CD4-positive, alpha-beta T cell (primary cell): ENCODE results near the gene DDX4. TPM values are rescaled to one million over a fixed set of nuclear protein-coding genes. Genes with fewer than 3 reads are reported as not detected.

Source experiments
- ATAC-seq: fragments of 200-7000 bp; cut with Tn5 transposase; one replicate; pipeline ENCODE4 v1.10.0; 2022; ENCODE audit warnings: mild to moderate bottlenecking; ENCODE audit not compliant: poor library complexity
- CTCF ChIA-PET: fragments of 350-600 bp; sonication (Branson Sonifier 250); formaldehyde crosslinking; loops from one replicate; lab custom pipeline; 2021; ENCODE audit warnings: antibody characterized with exemption, inconsistent platforms; lab: Charles Lee
- POLR2A ChIA-PET: fragments of 350-600 bp; sonication (Branson Sonifier 250); formaldehyde crosslinking; loops from one replicate; lab custom pipeline; 2021; ENCODE audit warnings: antibody characterized with exemption, inconsistent platforms; lab: Charles Lee
- DNase-seq, 14 experiments: peaks; one replicate each; pipeline ENCODE4 v3.0.0-alpha.2; 2013 to 2020; ENCODE audit warnings: mixed read lengths in 2 of 14
- H3K27ac ChIP-seq, 2 donors: one replicate each; pipeline versions ENCODE4 v1.5.1 to v1.7.0; 2013; ENCODE audit warnings: low read length in 2 of 2, low read depth in 1 of 2, mild to moderate bottlenecking in 1 of 2
- H3K27me3 ChIP-seq, 2 experiments: 1 replicate in 1 of 2; 2 replicates in 1 of 2; pipeline versions ENCODE4 v1.6.1 to v1.7.0; 2013; ENCODE audit warnings: low read length in 2 of 2, control low read depth in 1 of 2, mild to moderate bottlenecking in 1 of 2, moderate library complexity in 1 of 2; ENCODE audit not compliant: insufficient read depth in 2 of 2, control insufficient read depth in 1 of 2
- H3K36me3 ChIP-seq: one replicate; pipeline ENCODE4 v1.6.1; 2013; ENCODE audit warnings: low read length, control low read depth; ENCODE audit not compliant: insufficient read depth
- H3K4me1 ChIP-seq: one replicate; pipeline ENCODE4 v1.6.1; 2013; ENCODE audit warnings: low read length, control low read depth; ENCODE audit not compliant: insufficient read depth
- H3K4me3 ChIP-seq: one replicate; pipeline ENCODE4 v1.5.1; 2013; ENCODE audit warnings: mild to moderate bottlenecking, low read length, moderate library complexity
- H3K9me3 ChIP-seq, 2 experiments: 1 replicate in 1 of 2; 2 replicates in 1 of 2; pipeline versions ENCODE4 v1.6.1 to v1.7.0; 2013; ENCODE audit warnings: low read length in 2 of 2, mild to moderate bottlenecking in 2 of 2, control low read depth in 1 of 2, moderate library complexity in 1 of 2; ENCODE audit not compliant: control insufficient read depth in 1 of 2, insufficient read depth in 1 of 2
- H3K27ac Mint-ChIP-seq: one replicate; pipeline ENCODE4 v1.8.0; 2020; ENCODE audit warnings: mixed read lengths
- H3K27me3 Mint-ChIP-seq: one replicate; pipeline ENCODE4 v1.8.0; 2021; ENCODE audit warnings: mixed read lengths
- H3K36me3 Mint-ChIP-seq: one replicate; pipeline ENCODE4 v1.8.0; 2021; ENCODE audit warnings: low read depth, mixed read lengths
- H3K4me1 Mint-ChIP-seq: one replicate; pipeline ENCODE4 v1.8.0; 2021; ENCODE audit warnings: low read depth, mixed read lengths
- H3K4me3 Mint-ChIP-seq: one replicate; pipeline ENCODE4 v1.8.0; 2020; ENCODE audit warnings: mild to moderate bottlenecking, mixed read lengths
- H3K9me3 Mint-ChIP-seq: one replicate; pipeline ENCODE4 v1.8.0; 2020; ENCODE audit warnings: mixed read lengths
- intact Hi-C, 2 experiments: fragments of 100-400 bp; cut with DNase I in 1 of 2; cut with micrococcal nuclease in 1 of 2; formaldehyde crosslinking; loops; one replicate each; pipeline versions ENCODE4 v1.15.1 to v1.9.0; 2023 to 2025; cut with DNase I, micrococcal nuclease
- total RNA-seq, 174 experiments: library from RNA in 2 of 174; stranded (reverse) in 2 of 174; gene quantifications; one replicate each; pipeline ENCODE4 v1.2.3 and lab custom pipeline; 2021 to 2026
- TF ChIP-seq, protein P1 (sequence below): fragments of 200-600 bp; IDR thresholded peaks from one replicate; pipeline ENCODE4 v1.8.0; 2022; ENCODE audit warnings: antibody characterized with exemption, mild to moderate bottlenecking

Gene DDX4
- total RNA-seq, 2 experiments from 2014 or later, result not detected

DNA sequence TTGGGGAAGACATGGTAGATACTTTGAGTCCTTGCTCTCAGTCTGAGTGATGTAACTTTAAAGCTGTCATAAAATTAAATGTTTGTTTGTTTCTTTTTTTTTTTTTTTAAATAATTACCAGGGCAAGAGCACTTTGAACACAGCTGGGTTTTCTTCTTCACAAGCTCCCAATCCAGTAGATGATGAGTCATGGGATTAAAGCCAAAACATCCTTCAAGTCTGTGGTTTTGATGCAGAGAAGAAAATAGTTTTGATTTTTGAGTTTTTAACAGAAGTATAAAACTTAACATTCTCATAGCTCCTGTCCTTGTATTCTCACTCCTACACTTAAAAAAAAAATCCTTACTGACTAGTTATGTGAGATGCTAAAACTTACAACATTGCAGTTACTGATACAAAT is 78.5 kb downstream of the DDX4 start:
- H3K36me3 ChIP-seq, result no peaks in the 10 kb centered on the region
- ATAC-seq (no peak), DNase-seq (no peak)
- H3K4me3 ChIP-seq, result no peak overlapping the region
- no peaks in the 10 kb centered on the region for H3K9me3 ChIP-seq
- no peak overlapping the region for H3K27ac ChIP-seq
- Mint-ChIP-seq H3K9me3 (no peaks in the 10 kb centered on the region), H3K27me3 (peaks cover 19% of the 10 kb centered on the region), H3K4me3 (no peak overlapping the region), H3K4me1 (peaks cover 2% of the 10 kb centered on the region), H3K36me3 (no peaks in the 10 kb centered on the region), H3K27ac (no peak overlapping the region)
- TF ChIP-seq, protein P1, sequence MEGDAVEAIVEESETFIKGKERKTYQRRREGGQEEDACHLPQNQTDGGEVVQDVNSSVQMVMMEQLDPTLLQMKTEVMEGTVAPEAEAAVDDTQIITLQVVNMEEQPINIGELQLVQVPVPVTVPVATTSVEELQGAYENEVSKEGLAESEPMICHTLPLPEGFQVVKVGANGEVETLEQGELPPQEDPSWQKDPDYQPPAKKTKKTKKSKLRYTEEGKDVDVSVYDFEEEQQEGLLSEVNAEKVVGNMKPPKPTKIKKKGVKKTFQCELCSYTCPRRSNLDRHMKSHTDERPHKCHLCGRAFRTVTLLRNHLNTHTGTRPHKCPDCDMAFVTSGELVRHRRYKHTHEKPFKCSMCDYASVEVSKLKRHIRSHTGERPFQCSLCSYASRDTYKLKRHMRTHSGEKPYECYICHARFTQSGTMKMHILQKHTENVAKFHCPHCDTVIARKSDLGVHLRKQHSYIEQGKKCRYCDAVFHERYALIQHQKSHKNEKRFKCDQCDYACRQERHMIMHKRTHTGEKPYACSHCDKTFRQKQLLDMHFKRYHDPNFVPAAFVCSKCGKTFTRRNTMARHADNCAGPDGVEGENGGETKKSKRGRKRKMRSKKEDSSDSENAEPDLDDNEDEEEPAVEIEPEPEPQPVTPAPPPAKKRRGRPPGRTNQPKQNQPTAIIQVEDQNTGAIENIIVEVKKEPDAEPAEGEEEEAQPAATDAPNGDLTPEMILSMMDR, result no peak
- POLR2A ChIA-PET, result no interaction called here
- CTCF ChIA-PET, result interaction anchor here (1.0 kb wide), 1 partner anchor 15 kb away, joined by 3 read pairs; no protein-coding TSS in a partner anchor
- intact Hi-C loops, result no loop called here
- H3K27me3 ChIP-seq, result peaks cover 2 to 8% of the 10 kb centered on the region in 2 experiments
- H3K4me1 ChIP-seq, result no peaks in the 10 kb centered on the region

DNA sequence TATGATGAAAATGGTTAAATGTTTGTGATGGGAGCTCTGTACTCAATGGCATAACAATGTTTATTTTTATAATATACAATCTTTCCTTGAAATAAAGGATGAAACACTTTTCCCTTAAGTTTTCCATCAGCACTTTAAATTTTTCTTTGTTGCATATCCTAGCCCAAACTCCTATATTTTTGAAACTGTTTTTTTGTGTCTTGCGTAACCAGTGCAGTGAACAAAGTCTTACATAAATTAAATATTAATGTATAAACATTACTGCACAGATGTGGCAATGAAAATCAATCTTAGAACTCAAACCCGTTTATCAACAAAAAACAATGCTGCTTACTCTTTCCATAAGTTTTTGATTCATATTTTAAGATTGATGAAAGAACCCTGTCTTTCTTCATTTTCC is 79.2 kb downstream of the DDX4 start:
- DNase-seq, result no peak
- Histone ChIP-seq H3K4me1 (peaks cover 6% of the 10 kb centered on the region), H3K9me3 (no peaks in the 10 kb centered on the region), H3K36me3 (no peaks in the 10 kb centered on the region), H3K27me3 (peaks cover 6 to 15% of the 10 kb centered on the region in 2 experiments), H3K4me3 (no peak overlapping the region), H3K27ac (no peak overlapping the region)
- H3K27ac Mint-ChIP-seq, result no peak overlapping the region
- ChIA-PET CTCF (interaction anchor here (1.0 kb wide), 1 partner anchor 14 kb away, joined by 3 read pairs; no protein-coding TSS in a partner anchor), POLR2A (no interaction called here)
- no peak overlapping the region for H3K4me3 Mint-ChIP-seq
- H3K9me3 Mint-ChIP-seq, result no peaks in the 10 kb centered on the region
- ATAC-seq, result no peak
- TF ChIP-seq, protein P1, result no peak
- no peaks in the 10 kb centered on the region for H3K36me3 Mint-ChIP-seq
- peaks cover 24% of the 10 kb centered on the region for H3K27me3 Mint-ChIP-seq
- intact Hi-C loops, result no loop called here
- H3K4me1 Mint-ChIP-seq, result peaks cover 5% of the 10 kb centered on the region

DNA sequence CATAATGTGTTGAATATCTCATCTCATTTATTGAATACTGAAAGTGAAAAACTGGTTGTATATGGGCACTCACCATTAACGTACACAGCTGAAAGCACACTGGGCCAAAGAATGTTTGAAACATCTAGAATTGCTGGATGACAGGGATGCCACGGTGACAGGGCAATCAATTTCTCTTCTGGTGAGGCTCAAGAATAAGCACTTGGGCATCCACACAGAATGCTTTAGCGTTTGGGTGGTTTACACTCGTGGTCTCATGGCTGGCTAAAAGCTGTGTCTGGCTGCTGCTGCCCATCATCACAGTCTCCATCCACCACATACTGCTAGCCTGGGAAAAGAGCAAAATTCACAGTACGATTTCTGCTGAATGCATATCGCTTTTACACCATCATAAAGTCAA is 82.6 kb downstream of the DDX4 start:
- intact Hi-C loops, result no loop called here
- Histone ChIP-seq H3K4me3 (no peak overlapping the region), H3K27ac (no peak overlapping the region), H3K4me1 (peaks cover 8% of the 10 kb centered on the region), H3K36me3 (no peaks in the 10 kb centered on the region), H3K9me3 (no peaks in the 10 kb centered on the region), H3K27me3 (peaks cover 19 to 38% of the 10 kb centered on the region in 2 experiments)
- Mint-ChIP-seq H3K4me3 (no peak overlapping the region), H3K4me1 (peaks cover 10% of the 10 kb centered on the region), H3K9me3 (no peaks in the 10 kb centered on the region), H3K27me3 (peaks cover 57% of the 10 kb centered on the region), H3K36me3 (no peaks in the 10 kb centered on the region), H3K27ac (no peak overlapping the region)
- POLR2A ChIA-PET, result no interaction called here
- no peak for ATAC-seq
- DNase-seq, result no peak
- TF ChIP-seq, protein P1, result no peak
- CTCF ChIA-PET, result no interaction called here
